GM12878 (cell line): ENCODE measurements around the gene DCAF11. TPM values are rescaled to one million over a fixed set of nuclear protein-coding genes. Genes with fewer than 3 reads are reported as not detected.

ENCODE experiments used
- ATAC-seq: fragments of 200-7000 bp; cut with Tn5 transposase; 3 replicates; pipeline ENCODE4 v1.9.1; 2020; ENCODE audit warnings: mild to moderate bottlenecking, moderate library complexity
- BruUV-seq: library from RNA; stranded (reverse); fragments of 400-500 nt; replicated peaks from 2 replicates; lab custom pipeline; 2021; lab: Mats Ljungman, UMichigan
- CTCF ChIA-PET: fragments of 300-600 bp; sonication (Branson Sonifier 250); formaldehyde crosslinking; extraction: SDS; loops from one replicate; lab custom pipeline; 2021; ENCODE audit warnings: inconsistent platforms; lab: Yijun Ruan, JAX
- POLR2A ChIA-PET: fragments of 350-600 bp; formaldehyde crosslinking; extraction: SDS; loops from one replicate; lab custom pipeline; 2021; ENCODE audit warnings: inconsistent platforms; lab: Charles Lee
- RAD21 ChIA-PET: fragments of 300-600 bp; sonication (Branson Sonifier 250); formaldehyde crosslinking; loops from one replicate; lab custom pipeline; 2023; ENCODE audit warnings: antibody characterized with exemption; ENCODE audit not compliant: unreplicated experiment; lab: Charles Lee
- SMC1A ChIA-PET: fragments of 300-600 bp; sonication (Branson Sonifier 250); formaldehyde crosslinking; loops from one replicate; lab custom pipeline; 2023; ENCODE audit not compliant: unreplicated experiment, uncharacterized antibody; lab: Charles Lee
- DNase-seq: peaks from one replicate; pipeline ENCODE4 v3.0.0-alpha.2; 2011; ENCODE audit warnings: low read depth, low spot score
- FAIRE-seq: peaks from 3 replicates; lab custom pipeline; 2011; peaks lifted over from hg19 to GRCh38; lab: Jason Lieb, UNC
- H2AFZ ChIP-seq: 2 replicates; pipeline ENCODE4 v1.6.0; 2011; ENCODE audit warnings: low read depth, low read length, control low read depth; ENCODE audit not compliant: control insufficient read depth
- H3K27ac ChIP-seq: 2 replicates; pipeline ENCODE4 v1.5.1; 2011; ENCODE audit warnings: control low read depth; ENCODE audit not compliant: control insufficient read depth, insufficient read depth
- H3K27me3 ChIP-seq, 2 experiments: replicated peaks in 1 of 2; 2 replicates each; pipeline versions ENCODE4 v1.6.0 to v1.6.1; 2011; ENCODE audit warnings: low read length in 1 of 2; ENCODE audit not compliant: control insufficient read depth in 2 of 2, insufficient read depth in 2 of 2
- H3K36me3 ChIP-seq, 2 experiments: 2 replicates each; pipeline ENCODE4 v1.5.1; 2011; ENCODE audit warnings: low read length in 1 of 2; ENCODE audit not compliant: control insufficient read depth in 2 of 2, insufficient read depth in 2 of 2
- H3K4me1 ChIP-seq: 2 replicates; pipeline ENCODE4 v1.6.1; 2011; ENCODE audit warnings: mild to moderate bottlenecking, low read length, moderate library complexity, mixed read lengths; ENCODE audit not compliant: control insufficient read depth, insufficient read depth
- H3K4me2 ChIP-seq: 2 replicates; pipeline ENCODE4 v1.6.0; 2011; ENCODE audit warnings: control low read depth; ENCODE audit not compliant: control insufficient read depth, insufficient read depth
- H3K4me3 ChIP-seq: fragments of 200-600 bp; sonication (generic); 2 replicates; pipeline ENCODE4 v1.5.1; 2016
- H3K79me2 ChIP-seq: 2 replicates; pipeline ENCODE4 v1.6.0; 2011; ENCODE audit warnings: low read length; ENCODE audit not compliant: control insufficient read depth, insufficient read depth
- H3K9ac ChIP-seq: 2 replicates; pipeline ENCODE4 v1.8.0; 2011; ENCODE audit warnings: low read length, control low read depth, mixed read lengths; ENCODE audit not compliant: control insufficient read depth, insufficient read depth
- H3K9me3 ChIP-seq: replicated peaks from 3 replicates; pipeline ENCODE4 v1.5.1; 2011; ENCODE audit warnings: mild to moderate bottlenecking, low read length; ENCODE audit not compliant: control insufficient read depth, insufficient read depth
- H4K20me1 ChIP-seq: 2 replicates; pipeline ENCODE4 v1.6.0; 2011; ENCODE audit not compliant: control insufficient read depth, insufficient read depth
- BACH1 ChIP-seq: fragments of 450-650 bp; IDR thresholded peaks from 2 replicates; pipeline ENCODE4 v1.6.1; 2017; ENCODE audit warnings: mild to moderate bottlenecking, borderline replicate concordance
- CREM ChIP-seq: IDR thresholded peaks from 2 replicates; pipeline ENCODE4 v1.6.1; 2014; ENCODE audit warnings: antibody characterized with exemption, low read depth
- IKZF1 ChIP-seq: fragments of 450-650 bp; conservative IDR thresholded peaks from 2 replicates; pipeline ENCODE4 v1.6.1; 2017; ENCODE audit warnings: antibody characterized with exemption, mild to moderate bottlenecking
- MTA3 ChIP-seq: IDR thresholded peaks from 2 replicates; pipeline ENCODE4 v1.6.1; 2012; ENCODE audit warnings: low read length, inconsistent platforms, borderline replicate concordance
- MYB ChIP-seq: fragments of 150-350 bp; IDR thresholded peaks from 2 replicates; pipeline ENCODE4 v1.6.1; 2014; ENCODE audit warnings: mild to moderate bottlenecking, low read depth, low read length, borderline replicate concordance
- RFX5 ChIP-seq: IDR thresholded peaks from 2 replicates; pipeline ENCODE4 v1.6.1; 2011; ENCODE audit warnings: low read depth, low read length, improper control_type of control experiment
- YY1 ChIP-seq: IDR thresholded peaks from 2 replicates; pipeline ENCODE4 v1.6.1; 2011; ENCODE audit warnings: low read depth, mild to moderate bottlenecking, low read length
- ZSCAN29 ChIP-seq: fragments of 450-650 bp; IDR thresholded peaks from 2 replicates; pipeline ENCODE4 v1.6.1; 2017; ENCODE audit warnings: mild to moderate bottlenecking, moderate library complexity
- WGBS: methylation state at CpG from one replicate; pipeline ENCODE4 v1.1.6; 2016; ENCODE audit warnings: low lambda C conversion rate; ENCODE audit not compliant: insufficient replicate concordance, insufficient coverage; ENCODE audit errors: missing lambda C conversion rate; 5-methylcytosine and 5-hydroxymethylcytosine counted together
- in situ Hi-C: fragments of 300-500 bp; cut with MboI; formaldehyde crosslinking; loops from 9 replicates; pipeline ENCODE4 v1.14.3; 2018; ENCODE audit warnings: mixed read lengths
- intact Hi-C: fragments of 100-400 bp; cut with micrococcal nuclease; formaldehyde crosslinking; loops from one replicate; pipeline ENCODE4 v1.14.2; 2022; ENCODE audit not compliant: unreplicated experiment
- polyA plus RNA-seq, 11 experiments: library from polyadenylated mRNA; depleted of rRNA in 4 of 11; unstranded in 6 of 11; stranded (reverse) in 5 of 11; fragments of >200 nt; fragmentation: Nextera tagmentation in 4 of 11; fragmentation: Illumina TruSeq in 1 of 11; extraction: Ambion mirVana in 4 of 11; extraction: Trizol in 1 of 11; gene quantifications; 1 replicate in 1 of 11; 2 replicates in 10 of 11; pipeline versions ENCODE4 v1.2.1 to v1.2.3, GENCODE V29; 2011 to 2016; ENCODE audit warnings: inconsistent platforms in 2 of 11, missing spikeins in 2 of 11, low read depth in 1 of 11
- total RNA-seq, 4 experiments: library from RNA; depleted of rRNA in 3 of 4; stranded (reverse); fragments of >200 nt in 3 of 4; fragmentation: Illumina TruSeq in 1 of 4; extraction: Trizol in 1 of 4; gene quantifications; 2 replicates each; pipeline versions ENCODE4 v1.2.1 to v1.2.3, GENCODE V29; 2013 to 2021
- TF ChIP-seq, protein P1 (sequence below): fragments of 450-650 bp; formaldehyde crosslinking; IDR thresholded peaks from 2 replicates; pipeline ENCODE4 v1.4.0; 2022; ENCODE audit warnings: mild to moderate bottlenecking, moderate library complexity
- TF ChIP-seq, protein P2 (sequence below): IDR thresholded peaks from 2 replicates; pipeline ENCODE4 v1.6.1; 2012; ENCODE audit warnings: low read length, inconsistent platforms
- TF ChIP-seq, protein P3 (sequence below): fragments of 450-650 bp; IDR thresholded peaks from 2 replicates; pipeline ENCODE4 v1.6.1; 2014; ENCODE audit warnings: mild to moderate bottlenecking
- TF ChIP-seq, protein P4 (sequence below), 3 experiments: IDR thresholded peaks in 2 of 3; conservative IDR thresholded peaks in 1 of 3; 2 replicates each; pipeline ENCODE4 v1.5.1; 2011; ENCODE audit warnings: low read depth in 3 of 3, low read length in 3 of 3, mild to moderate bottlenecking in 3 of 3, control low read depth in 2 of 3, moderate library complexity in 2 of 3, inconsistent platforms in 1 of 3, mixed read lengths in 1 of 3; ENCODE audit not compliant: control insufficient read depth in 2 of 3, insufficient read depth in 1 of 3; ENCODE audit errors: extremely low read depth in 1 of 3

The DCAF11 gene
- total and polyA plus RNA-seq, 10 of the 15 experiments (the other 5 are each of a cell fraction or from before 2014, with no cell fraction given): 13.4 to 91.2 (median 68.7) TPM

DNA sequence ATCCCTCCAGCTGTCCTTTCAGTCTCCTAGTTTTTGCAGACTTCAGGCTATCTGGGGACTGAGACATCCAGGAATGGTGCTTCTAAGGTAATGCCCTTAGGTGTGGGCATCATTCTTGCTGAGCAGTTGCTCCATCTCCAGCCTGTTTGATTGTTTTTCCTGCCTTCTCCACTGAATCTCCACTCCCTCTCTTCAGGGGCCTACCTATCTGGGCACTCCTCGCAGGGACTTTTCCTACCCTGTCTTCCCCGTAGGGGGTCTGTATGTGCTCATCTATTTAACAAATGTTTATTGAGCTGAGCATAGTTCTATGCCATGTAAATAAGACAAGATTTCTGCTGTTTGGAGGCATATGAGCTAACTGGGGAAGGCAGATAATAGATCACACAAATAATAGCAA is 18.4 kb downstream of the DCAF11 start:
- ATAC-seq (no peak), DNase-seq (no peak), FAIRE-seq (no peak)
- Histone ChIP-seq H3K79me2 (peaks cover 23% of the 10 kb centered on the region), H3K4me1 (peaks cover 26% of the 10 kb centered on the region), H2AFZ (no peak overlapping the region), H3K27me3 (no peaks in the 10 kb centered on the region), H3K9me3 (no peaks in the 10 kb centered on the region), H4K20me1 (no peaks in the 10 kb centered on the region), H3K36me3 (peaks cover 2 to 5% of the 10 kb centered on the region in 2 experiments; a peak in 3 of 4 replicates), H3K4me2 (no peak overlapping the region), H3K27ac (no peak overlapping the region), H3K9ac (no peak overlapping the region), H3K4me3 (no peak overlapping the region)
- intact Hi-C loops: no loop called here
- no peak for TF ChIP-seq RFX5
- no peak for TF ChIP-seq IKZF1
- TF ChIP-seq, protein P1, sequence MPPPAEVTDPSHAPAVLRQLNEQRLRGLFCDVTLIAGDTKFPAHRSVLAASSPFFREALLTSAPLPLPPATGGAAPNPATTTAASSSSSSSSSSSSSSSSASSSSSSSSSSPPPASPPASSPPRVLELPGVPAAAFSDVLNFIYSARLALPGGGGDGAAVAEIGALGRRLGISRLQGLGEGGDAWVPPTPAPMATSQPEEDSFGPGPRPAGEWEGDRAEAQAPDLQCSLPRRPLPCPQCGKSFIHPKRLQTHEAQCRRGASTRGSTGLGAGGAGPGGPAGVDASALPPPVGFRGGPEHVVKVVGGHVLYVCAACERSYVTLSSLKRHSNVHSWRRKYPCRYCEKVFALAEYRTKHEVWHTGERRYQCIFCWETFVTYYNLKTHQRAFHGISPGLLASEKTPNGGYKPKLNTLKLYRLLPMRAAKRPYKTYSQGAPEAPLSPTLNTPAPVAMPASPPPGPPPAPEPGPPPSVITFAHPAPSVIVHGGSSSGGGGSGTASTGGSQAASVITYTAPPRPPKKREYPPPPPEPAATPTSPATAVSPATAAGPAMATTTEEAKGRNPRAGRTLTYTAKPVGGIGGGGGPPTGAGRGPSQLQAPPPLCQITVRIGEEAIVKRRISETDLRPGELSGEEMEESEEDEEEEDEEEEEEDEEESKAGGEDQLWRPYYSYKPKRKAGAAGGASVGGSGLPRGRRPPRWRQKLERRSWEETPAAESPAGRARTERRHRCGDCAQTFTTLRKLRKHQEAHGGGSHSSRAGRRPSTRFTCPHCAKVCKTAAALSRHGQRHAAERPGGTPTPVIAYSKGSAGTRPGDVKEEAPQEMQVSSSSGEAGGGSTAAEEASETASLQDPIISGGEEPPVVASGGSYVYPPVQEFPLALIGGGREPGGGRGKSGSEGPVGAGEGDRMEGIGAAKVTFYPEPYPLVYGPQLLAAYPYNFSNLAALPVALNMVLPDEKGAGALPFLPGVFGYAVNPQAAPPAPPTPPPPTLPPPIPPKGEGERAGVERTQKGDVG (CRISPR knock-in tag): no peak
- TF ChIP-seq, protein P2, sequence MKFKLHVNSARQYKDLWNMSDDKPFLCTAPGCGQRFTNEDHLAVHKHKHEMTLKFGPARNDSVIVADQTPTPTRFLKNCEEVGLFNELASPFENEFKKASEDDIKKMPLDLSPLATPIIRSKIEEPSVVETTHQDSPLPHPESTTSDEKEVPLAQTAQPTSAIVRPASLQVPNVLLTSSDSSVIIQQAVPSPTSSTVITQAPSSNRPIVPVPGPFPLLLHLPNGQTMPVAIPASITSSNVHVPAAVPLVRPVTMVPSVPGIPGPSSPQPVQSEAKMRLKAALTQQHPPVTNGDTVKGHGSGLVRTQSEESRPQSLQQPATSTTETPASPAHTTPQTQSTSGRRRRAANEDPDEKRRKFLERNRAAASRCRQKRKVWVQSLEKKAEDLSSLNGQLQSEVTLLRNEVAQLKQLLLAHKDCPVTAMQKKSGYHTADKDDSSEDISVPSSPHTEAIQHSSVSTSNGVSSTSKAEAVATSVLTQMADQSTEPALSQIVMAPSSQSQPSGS: no peak
- TF ChIP-seq CREM: no peak
- no peak for TF ChIP-seq MTA3
- TF ChIP-seq ZSCAN29: no peak
- TF ChIP-seq BACH1: no peak
- TF ChIP-seq YY1: no peak
- TF ChIP-seq, protein P3, sequence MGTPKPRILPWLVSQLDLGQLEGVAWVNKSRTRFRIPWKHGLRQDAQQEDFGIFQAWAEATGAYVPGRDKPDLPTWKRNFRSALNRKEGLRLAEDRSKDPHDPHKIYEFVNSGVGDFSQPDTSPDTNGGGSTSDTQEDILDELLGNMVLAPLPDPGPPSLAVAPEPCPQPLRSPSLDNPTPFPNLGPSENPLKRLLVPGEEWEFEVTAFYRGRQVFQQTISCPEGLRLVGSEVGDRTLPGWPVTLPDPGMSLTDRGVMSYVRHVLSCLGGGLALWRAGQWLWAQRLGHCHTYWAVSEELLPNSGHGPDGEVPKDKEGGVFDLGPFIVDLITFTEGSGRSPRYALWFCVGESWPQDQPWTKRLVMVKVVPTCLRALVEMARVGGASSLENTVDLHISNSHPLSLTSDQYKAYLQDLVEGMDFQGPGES: no peak
- no peak for TF ChIP-seq MYB
- TF ChIP-seq, protein P4, sequence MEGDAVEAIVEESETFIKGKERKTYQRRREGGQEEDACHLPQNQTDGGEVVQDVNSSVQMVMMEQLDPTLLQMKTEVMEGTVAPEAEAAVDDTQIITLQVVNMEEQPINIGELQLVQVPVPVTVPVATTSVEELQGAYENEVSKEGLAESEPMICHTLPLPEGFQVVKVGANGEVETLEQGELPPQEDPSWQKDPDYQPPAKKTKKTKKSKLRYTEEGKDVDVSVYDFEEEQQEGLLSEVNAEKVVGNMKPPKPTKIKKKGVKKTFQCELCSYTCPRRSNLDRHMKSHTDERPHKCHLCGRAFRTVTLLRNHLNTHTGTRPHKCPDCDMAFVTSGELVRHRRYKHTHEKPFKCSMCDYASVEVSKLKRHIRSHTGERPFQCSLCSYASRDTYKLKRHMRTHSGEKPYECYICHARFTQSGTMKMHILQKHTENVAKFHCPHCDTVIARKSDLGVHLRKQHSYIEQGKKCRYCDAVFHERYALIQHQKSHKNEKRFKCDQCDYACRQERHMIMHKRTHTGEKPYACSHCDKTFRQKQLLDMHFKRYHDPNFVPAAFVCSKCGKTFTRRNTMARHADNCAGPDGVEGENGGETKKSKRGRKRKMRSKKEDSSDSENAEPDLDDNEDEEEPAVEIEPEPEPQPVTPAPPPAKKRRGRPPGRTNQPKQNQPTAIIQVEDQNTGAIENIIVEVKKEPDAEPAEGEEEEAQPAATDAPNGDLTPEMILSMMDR (IDR thresholded peaks at IDR 0.05 in 2 of 3, conservative IDR thresholded peaks at IDR 0.05 in 1 of 3; ENCODE audit: control insufficient read depth in 2 of 3, extremely low read depth in 1 of 3, insufficient read depth in 1 of 3, low read depth in 3 of 3, low read length in 3 of 3): no peak
- ChIA-PET RAD21 (interaction anchor here (1.3 kb wide), 1 partner anchor 13 kb away, joined by 6 read pairs; the partner anchor contains the start of gene PSME2), POLR2A (interaction anchor here (0.7 to 11.6 kb wide), 2 partner anchors 11 to 40 kb away, joined by 5 to 276 read pairs; partner anchors contain the start of genes DCAF11 and NRL), CTCF (interaction anchor here (1.2 to 1.7 kb wide), 3 partner anchors 9 to 42 kb away, joined by 4 to 8 read pairs (median 5); no protein-coding TSS in a partner anchor), SMC1A (interaction anchor here (0.9 to 7.7 kb wide), 3 partner anchors 12 to 19 kb away, joined by 3 to 70 read pairs (median 3); partner anchors contain the start of genes DCAF11 and NRL)
- no TSS peak for BruUV-seq
- in situ Hi-C loops: no loop called here
- WGBS: 96% methylated on average over 2 of the region's 2 CpGs
